ENCODE data around the gene CTTNBP2.

DNA sequence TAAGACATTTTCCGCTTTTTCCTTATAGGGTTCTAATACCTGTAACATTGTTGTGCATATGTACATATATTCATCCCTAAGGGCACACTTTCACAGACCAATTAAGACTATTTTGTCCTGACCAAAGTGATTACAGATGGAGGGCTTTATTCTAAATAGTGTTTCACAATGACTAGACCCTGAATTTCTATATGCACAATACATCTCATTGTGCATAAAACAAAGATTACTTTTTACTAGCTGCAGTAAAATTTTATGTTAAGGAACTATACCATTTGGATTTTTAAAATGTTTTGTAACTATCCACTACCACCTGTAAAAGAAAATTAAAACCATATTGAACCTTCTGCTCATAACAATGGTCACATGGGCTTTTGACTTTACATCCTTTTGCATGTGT is 87.8 kb downstream of the CTTNBP2 start:
- TF ChIP-seq, protein P1, sequence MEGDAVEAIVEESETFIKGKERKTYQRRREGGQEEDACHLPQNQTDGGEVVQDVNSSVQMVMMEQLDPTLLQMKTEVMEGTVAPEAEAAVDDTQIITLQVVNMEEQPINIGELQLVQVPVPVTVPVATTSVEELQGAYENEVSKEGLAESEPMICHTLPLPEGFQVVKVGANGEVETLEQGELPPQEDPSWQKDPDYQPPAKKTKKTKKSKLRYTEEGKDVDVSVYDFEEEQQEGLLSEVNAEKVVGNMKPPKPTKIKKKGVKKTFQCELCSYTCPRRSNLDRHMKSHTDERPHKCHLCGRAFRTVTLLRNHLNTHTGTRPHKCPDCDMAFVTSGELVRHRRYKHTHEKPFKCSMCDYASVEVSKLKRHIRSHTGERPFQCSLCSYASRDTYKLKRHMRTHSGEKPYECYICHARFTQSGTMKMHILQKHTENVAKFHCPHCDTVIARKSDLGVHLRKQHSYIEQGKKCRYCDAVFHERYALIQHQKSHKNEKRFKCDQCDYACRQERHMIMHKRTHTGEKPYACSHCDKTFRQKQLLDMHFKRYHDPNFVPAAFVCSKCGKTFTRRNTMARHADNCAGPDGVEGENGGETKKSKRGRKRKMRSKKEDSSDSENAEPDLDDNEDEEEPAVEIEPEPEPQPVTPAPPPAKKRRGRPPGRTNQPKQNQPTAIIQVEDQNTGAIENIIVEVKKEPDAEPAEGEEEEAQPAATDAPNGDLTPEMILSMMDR (IDR thresholded peaks at IDR 0.05; ENCODE audit: poor library complexity): no peak
- TF ChIP-seq EZH2 (IDR thresholded peaks at IDR 0.05; ENCODE audit: borderline replicate concordance) (no peak), EZH2phosphoT487 (IDR thresholded peaks at IDR 0.05; ENCODE audit: low read depth, severe bottlenecking, unreplicated experiment) (no peak)
